Hematopoietic multipotent progenitor cell treated with erythropoietin and hydrocortisone succinate and interleukin-3 and kit ligand, for 6 days (in vitro differentiated cells): ENCODE data around the gene SHROOM3.

Source experiments
- DNase-seq: peaks from one replicate; pipeline ENCODE4 v3.0.0-alpha.2; 2015

SHROOM3 gene

GRCh38 chr4:76494871-76495590 lies 60.0 kb downstream of the SHROOM3 start:
- DNase-seq = no peak

GRCh38 chr4:76498550-76498949 lies 63.5 kb downstream of the SHROOM3 start:
- no peak for DNase-seq

GRCh38 chr4:76499461-76499860 lies 64.4 kb downstream of the SHROOM3 start:
- DNase-seq = no peak

DNA sequence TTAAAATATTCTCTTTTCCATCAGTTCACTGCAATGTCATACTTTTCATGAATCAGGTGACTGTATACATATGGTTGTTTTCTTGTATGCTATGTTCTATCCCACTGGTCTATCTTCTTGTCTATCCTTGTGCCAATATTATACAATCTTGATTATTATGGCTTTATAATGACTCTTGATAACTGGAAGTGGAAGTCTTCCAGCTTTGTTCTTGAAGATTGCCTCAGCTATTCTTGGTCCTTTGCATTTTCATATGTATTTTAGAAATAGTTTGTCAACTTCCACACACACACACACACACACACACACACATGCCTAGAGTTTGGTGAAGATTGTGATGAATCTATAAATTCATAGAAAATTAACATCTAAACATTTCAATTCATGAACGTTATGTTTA lies 67.9 kb downstream of the SHROOM3 start:
- no peak for DNase-seq

DNA sequence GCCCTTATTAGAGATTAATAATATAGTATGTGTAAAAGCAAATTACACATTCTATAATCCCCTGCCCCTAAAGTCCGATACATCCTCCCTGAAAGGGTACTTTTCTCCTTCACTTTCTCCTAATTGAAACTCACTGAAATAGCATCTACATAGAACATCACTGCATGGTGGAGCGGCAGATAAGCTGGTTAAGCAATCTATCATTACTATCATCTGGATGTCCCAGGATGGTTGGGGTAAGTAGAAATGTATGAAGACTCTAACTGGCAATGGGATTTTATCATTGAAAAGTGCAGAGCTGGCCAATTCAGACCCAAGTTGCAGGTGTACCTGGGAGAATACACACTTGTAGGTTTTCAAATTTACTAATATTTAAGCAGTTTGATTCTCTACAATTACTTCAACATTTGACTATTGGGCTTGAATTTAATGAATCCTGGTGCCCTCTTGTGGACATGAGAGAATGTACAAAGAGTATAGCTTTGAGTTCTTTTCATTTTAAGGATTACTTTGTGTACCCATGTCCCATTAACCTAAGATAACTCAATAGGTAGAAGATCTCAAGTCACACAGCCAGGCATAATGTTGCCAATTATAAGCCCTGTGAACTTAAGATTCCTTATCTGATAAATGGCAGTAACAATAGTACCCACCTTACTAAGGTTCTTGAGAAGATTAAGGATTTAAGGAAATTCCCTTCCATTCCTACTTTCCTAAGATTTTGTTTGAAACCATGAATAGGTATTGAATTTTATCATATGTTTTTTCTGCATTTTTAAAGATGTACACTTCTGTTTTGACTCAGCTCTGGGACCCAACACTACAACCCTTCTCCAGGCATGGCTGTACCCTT lies 69.8 kb downstream of the SHROOM3 start:
- peak; percentile 79 for DNase-seq

DNA sequence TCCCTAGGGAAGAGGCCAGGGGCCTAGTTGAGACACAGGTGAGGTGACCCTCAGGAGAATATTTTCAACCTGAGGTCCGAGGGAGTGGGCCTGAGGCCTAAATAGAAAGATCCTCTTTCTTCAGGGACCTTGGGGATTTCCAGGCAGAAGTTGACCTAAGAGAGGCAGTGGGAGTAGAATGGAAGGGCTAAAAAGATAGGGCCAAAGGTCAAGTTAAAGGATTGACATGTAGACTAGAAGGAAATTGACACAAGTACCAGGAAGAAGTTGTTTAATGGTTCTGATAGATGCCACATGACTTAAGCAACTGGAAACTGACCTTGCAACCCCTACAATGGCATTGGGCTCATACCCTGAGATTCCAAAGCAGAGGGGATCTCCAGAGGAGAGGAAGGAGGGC lies 76.9 kb downstream of the SHROOM3 start:
- no peak for DNase-seq

DNA sequence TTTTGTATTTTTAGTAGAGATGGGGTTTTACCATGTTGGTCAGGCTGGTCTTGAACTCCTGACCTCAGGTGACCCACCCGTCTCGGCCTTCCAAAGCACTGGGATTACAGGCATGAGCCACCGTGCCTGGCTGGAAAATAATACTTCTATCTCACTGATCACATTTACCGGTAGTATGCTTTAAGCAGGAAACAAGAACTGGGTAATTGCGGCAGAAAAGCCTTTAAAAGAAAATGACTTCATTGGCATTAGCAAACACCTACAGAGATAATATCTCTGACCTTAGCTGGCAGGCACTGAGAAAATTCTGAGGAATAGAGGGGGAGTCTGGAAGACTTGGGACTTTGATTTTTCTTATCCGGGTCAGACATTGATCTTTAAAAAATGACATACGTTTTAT lies 78.5 kb downstream of the SHROOM3 start:
- no peak for DNase-seq

DNA sequence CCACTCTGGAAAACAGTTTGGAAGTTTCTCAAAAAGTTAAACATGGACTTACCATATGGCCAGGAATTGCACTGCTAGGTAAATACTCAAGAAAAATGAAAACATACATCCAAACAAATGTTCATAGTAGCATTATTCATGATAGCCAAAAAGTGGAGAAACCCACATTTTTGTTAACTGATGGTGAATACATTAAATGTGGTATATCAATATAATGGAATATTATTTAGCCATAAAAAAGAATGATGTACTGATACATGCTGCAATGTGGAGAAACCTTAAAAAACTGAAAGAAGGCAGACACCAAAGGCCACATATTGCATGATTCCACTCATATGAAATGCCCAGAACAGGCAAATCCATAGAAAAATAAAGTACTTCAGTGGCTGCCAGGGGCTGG lies 79.1 kb downstream of the SHROOM3 start:
- DNase-seq = no peak

GRCh38 chr4:76515975-76516843 lies 81.2 kb downstream of the SHROOM3 start:
- DNase-seq = peak; percentile 31

- DNase-seq = no peak
These were observed 83.2 kb downstream of the SHROOM3 start for GRCh38 chr4:76518241-76518640.

GRCh38 chr4:76523593-76523992 lies 88.6 kb downstream of the SHROOM3 start:
- DNase-seq = no peak

- DNase-seq = no peak
These were observed 90.7 kb downstream of the SHROOM3 start for GRCh38 chr4:76525751-76526150.

DNA sequence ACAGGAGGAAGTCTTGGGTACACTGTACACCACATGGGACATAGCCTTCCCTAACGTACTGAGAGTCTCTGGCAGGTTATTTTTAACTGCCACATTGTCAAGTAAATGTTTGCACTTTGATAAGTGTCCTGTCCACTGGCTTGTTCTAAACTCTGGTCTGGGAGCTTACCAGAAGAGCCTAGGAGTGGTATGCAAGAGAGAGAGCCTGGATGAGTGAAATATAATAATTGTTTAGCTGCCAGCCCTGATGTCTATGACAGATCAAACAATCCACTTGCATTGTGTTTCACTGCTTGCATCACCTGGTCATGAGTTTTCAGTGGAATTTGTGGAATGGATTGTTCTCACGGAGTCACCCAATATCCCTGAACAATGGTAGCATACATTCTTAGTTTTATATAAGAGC lies 91.6 kb downstream of the SHROOM3 start:
- DNase-seq = no peak

GRCh38 chr4:76527666-76528065 lies 92.6 kb downstream of the SHROOM3 start:
- no peak for DNase-seq

- DNase-seq = no peak
These were observed 96.6 kb downstream of the SHROOM3 start for GRCh38 chr4:76531597-76531996.

DNA sequence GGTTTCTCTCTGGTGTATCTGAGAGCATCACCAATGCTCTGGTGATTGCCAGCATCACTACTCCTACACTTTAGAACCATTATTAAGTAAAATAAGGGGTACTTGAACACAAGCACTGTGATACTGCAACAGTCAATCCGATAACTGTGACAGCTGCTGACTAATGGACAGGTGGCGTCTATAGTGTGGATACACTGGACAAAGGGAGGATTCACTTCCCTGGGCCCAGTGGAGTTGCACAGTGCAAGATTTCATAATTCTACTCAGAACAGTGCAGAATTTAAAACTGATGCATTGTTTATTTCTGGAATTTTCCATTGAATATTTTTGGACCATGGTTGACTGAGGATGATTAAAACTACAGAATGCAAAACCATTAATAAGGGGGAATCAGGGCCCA lies 97.8 kb downstream of the SHROOM3 start:
- DNase-seq = no peak

GRCh38 chr4:76533314-76533713 lies 98.3 kb downstream of the SHROOM3 start:
- DNase-seq = no peak

GRCh38 chr4:76535603-76536372 lies 100.8 kb downstream of the SHROOM3 start:
- no peak for DNase-seq

DNA sequence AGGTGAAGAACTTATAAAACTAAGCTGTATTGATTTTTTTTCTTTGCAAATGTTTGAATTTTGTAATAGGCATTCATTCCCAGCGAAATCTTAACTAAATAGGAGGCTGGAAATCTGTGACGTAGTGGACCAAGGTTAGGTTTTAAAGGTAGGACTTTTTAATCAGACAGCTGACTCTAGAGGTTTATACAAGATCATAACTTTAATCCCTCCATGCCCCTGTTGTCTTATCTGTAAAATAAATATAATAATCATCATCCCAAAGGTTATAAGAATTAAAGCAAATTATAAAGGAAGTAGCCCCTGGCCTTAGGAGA lies 101.3 kb downstream of the SHROOM3 start:
- DNase-seq = no peak

GRCh38 chr4:76538296-76538695 lies 103.3 kb downstream of the SHROOM3 start:
- no peak for DNase-seq

DNA sequence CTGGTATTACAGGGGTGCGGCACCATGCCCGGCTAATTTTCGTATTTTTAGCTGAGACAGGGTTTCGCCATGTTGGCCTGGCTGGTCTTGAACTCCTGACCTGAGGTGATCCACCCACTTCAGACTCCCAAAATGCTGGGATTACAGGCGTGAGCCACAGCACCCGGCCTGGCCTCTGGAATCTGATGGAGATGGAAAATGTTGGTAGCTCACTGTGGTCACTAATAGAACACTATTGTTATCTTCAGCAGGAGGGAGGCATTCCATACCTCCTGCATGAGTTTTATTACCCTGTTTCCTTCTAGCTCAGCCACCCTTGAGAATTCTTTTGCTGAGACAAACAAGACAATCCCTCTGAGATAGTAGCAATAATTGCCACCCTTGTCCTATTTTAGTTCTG lies 105.0 kb downstream of the SHROOM3 start:
- no peak for DNase-seq

DNA sequence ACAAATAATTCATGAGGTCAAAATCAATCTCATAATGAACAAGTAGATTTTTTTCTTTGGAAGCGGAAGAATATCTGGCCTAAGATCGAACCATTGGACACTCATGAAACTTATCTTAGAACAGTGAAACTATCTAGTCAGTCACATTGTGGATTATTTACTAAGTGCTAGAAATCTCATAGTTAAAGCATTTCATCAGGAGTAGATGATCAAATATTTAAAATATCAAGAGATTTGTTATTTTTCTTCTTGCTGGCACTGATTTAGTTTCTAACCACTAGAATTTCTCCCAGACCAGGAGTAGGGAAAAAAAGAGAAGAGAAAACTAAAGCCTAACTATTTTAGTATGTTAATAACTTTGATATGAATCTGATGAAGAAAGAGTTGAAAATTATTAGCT lies 105.5 kb downstream of the SHROOM3 start:
- no peak for DNase-seq

- DNase-seq = no peak
These were observed 108.3 kb downstream of the SHROOM3 start for GRCh38 chr4:76543378-76543777.
